Stimulated activated CD8-positive, alpha-beta memory T cell treated with anti-CD3 and anti-CD28 coated beads, Interleukin-12 subunit alpha, Interleukin-12 subunit beta, amount 100 ng/mL, for 24 hours (primary cell): ENCODE results near the gene NEU4.
"Not testable (repeated sequence)": the region's sequence is repeated elsewhere in the genome, so short reads cannot be mapped to it uniquely, and the experiment has no call there.

ENCODE experiments used
- DNase-seq: peaks from one replicate; pipeline ENCODE4 v3.0.0-alpha.2; 2020; ENCODE audit errors: extremely low read depth

Gene NEU4, protein sequence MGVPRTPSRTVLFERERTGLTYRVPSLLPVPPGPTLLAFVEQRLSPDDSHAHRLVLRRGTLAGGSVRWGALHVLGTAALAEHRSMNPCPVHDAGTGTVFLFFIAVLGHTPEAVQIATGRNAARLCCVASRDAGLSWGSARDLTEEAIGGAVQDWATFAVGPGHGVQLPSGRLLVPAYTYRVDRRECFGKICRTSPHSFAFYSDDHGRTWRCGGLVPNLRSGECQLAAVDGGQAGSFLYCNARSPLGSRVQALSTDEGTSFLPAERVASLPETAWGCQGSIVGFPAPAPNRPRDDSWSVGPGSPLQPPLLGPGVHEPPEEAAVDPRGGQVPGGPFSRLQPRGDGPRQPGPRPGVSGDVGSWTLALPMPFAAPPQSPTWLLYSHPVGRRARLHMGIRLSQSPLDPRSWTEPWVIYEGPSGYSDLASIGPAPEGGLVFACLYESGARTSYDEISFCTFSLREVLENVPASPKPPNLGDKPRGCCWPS

DNA sequence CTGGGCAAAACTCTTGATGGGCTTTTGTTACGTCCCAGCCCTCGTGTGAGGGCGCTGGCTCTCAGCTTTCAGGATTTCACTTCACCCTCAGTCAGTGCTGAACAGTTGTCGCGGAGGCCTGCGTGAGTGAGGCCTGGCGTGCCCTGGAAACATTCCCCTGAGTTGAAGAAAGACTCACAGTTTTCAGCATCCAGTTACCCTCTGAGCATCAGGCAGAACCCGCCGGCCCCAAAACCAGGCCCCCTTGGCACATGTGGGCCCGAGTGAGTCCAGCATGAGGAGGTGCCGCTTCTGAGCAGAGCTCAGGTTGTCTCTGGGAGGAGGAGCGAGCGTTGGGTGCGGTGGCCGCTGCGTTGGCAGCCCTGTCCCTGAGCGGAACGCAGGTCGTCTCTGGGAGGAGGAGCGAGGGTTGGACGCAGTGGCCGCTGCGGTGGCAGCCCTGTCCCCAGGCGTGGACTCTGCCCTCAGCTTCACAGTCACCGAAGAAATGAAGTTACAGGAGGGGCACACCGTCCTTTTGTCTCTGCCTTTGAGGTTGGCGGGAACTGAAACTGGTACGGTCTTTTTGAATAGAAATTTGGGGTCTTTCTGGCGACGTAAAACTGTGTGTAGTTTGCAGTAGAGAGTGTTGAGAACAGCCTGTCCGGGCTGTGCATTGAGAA, at the start of gene NEU4:
Gene NEU4, plus strand, starts transcription at position 473 of the 662 bp plus-strand sequence. CDS start 5,292 bp downstream, outside the sequence.
- no peak for DNase-seq

- DNase-seq: not testable (repeated sequence)
These were observed 49.1 kb upstream of the NEU4 start for GRCh38 chr2:241759893-241760292.

DNA sequence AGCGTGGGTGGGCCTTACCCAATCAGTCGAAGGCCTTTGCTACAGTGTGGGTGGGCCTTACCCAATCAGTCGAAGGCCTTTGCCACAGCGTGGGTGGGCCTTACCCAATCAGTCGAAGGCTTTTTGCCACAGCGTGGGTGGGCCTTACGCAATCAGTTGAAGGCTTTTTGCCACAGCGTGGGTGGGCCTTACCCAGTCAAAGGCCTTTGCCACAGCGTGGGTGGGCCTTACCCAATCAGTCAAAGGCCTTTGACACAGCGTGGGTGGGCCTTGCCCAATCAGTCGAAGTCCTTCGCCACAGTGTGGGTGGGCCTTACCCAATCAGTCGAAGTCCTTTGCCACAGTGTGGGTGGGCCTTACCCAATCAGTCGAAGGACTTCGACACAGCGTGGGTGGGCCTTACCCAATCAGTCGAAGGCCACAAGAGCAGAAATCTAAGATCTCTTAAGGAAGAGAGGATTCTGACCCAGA, 48.7 kb upstream of the NEU4 start:
- no peak for DNase-seq

DNA sequence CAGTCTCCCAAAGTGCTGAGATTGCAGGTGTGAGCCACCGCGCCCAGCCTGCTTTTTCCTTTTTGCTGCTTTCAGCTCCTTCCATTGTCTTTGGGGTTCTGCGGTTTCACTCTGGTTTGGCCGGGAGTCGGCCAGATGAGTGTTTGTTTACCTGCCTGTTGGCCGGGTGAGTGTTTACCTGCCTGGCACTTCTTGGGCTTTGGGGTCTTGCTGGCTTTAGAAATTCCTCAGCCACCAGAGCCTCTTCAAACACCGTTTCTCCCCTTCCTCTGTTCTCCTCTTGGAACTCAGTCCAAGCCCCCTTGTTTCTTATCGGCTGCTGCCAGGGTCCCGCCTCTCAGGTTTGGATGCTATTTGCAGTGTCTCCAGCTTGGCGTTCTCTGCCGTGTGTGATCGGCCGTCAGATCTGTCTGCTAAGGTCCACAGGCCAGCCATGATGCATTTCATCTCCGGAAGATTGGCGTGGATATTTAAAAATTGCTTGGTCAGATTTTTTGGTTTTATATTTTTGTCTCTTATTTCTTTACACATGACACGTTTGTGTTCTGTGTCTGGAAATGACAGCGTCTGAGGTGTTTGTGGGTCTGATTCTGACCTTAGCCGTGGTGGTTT, 46.6 kb upstream of the NEU4 start:
- DNase-seq: no peak

- no peak for DNase-seq
These were observed 46.0 kb upstream of the NEU4 start for GRCh38 chr2:241762933-241763369.

DNA sequence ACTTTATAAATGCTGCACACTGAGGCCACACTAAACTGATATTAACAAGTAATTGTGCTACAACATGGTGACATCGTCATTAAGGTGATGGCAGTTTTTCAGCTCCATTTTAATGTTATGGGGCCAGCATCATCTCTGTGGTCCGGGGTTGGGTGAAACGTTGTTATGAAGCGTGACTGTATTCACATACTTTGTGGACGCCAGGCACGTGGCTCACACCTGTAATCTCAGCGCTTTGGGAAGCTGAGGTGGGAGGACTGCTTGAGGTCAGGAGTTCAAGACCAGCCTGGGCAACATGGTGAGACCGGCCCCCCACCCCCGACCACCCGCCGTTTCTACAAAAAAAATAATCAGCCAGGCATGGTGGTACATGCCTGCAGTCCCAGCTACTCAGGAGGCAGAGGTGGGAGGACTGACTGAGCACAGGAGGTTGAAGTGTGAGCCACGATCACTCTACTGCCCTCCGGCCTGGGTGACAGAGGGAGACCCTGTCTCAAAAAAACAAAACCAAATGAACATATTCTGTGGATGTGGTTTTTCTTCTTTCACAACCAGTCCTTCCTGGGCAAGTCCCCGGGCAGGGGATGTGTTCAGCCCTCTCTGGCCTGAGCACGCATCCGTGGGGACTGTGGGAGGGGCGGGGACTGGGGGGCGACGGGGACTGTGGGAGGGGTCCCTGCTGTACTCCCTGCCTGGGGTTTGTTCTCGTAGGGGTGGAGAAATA, 45.3 kb upstream of the NEU4 start:
- DNase-seq: no peak

- no peak for DNase-seq
These were observed 44.4 kb upstream of the NEU4 start for GRCh38 chr2:241764275-241765241.

- no peak for DNase-seq
These were observed 41.3 kb upstream of the NEU4 start for GRCh38 chr2:241767464-241768250.

- DNase-seq: no peak
These were observed 40.7 kb upstream of the NEU4 start for GRCh38 chr2:241768251-241768711.

- no peak for DNase-seq
These were observed 40.1 kb upstream of the NEU4 start for GRCh38 chr2:241768850-241769249.

GRCh38 chr2:241769819-241770184, 39.2 kb upstream of the NEU4 start:
- DNase-seq: no peak

GRCh38 chr2:241770185-241770935, 38.6 kb upstream of the NEU4 start:
- no peak for DNase-seq

GRCh38 chr2:241770936-241771285, 38.1 kb upstream of the NEU4 start:
- DNase-seq: no peak

DNA sequence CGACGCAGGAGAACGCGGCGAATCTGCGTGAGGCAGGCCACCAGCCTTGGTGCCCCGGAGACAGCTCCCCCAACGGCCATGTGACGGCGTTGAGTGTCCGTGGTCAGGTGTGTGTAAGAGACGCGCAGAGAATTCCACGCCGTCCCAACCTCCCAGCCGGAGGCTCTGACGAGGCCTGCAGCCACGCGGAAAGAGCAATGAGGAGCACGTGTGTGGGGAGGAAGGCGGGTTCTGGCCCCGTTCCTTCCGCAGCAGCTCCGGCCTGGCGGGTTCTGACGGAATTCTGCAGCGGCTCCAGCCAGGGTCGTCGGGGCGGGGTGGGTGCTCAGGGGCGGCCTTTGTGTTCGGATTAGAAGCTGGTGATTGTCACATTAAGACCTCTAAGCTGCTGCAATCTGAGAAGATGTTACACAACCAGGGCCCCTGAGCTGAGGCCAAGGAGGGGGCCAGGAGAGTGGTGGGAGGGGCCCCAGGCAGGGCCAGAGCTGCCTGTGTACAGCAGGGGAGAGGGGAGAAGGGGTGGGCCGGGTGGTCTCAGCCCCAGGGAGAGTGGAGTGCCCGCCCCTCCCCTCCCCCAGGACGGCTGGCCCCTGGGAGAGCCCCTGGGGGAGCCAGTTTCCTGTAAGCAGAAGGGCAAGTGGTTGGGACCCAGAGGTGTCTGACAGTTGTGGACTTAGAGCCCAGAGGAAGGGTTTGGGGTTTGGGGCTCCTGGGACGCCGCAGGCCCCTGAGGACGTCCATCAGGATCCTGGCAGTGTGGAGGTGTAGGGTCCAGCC, 37.5 kb upstream of the NEU4 start:
- no peak for DNase-seq

GRCh38 chr2:241772063-241772499, 36.9 kb upstream of the NEU4 start:
- DNase-seq: no peak

DNA sequence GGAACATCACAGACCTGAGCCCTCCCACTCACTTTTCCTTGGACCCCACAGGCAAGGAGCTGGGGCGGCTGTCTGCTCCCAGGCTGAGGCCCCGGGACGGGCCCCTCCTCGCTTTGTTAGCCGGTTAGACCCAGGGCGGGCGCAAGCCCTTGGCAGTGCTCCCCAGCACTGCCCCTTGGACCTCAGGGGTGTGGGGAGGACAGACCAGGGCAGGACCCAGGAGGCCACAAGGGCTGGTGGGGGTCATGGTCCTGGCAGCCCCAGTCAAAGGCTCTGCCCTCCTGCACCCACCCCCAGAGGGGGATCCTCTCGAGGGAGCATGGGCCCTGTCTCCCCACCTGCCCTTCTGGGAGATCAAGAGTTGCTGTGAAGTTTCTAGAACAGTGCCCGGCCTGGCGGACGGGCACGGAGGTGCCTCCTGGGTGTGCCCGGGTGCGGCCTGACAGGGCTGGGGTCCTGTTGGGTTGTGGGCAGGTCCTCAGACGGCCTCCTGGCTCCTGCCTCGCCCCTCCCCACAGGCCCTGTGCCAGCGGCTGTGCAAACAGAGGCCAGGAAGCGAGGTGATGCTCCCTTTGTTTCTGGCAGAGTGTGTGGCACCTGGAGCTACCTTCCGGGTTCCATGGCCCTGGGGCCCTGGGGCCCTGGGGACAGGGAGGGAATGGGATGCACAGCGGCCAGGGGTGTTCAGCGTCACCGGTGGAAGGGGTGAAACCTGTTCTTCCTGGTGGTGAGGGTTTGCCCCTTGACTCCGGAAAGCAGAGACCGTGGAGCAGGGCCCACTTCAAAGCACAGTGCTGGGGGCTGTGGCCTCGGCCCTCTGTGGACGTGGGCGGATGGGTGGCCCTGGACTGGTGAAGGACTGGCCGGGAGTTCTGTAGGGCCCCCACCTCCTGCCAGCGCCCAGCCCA, 35.2 kb upstream of the NEU4 start:
- no peak for DNase-seq
